Bronchial epithelial cell (primary cell): ENCODE data around the gene TRIM8. TPM values are rescaled to one million over a fixed set of nuclear protein-coding genes. Genes with fewer than 3 reads are reported as not detected.
"Not testable (repeated sequence)": the region's sequence is repeated elsewhere in the genome, so short reads cannot be mapped to it uniquely, and the experiment has no call there.

Experiments used
- DNase-seq: peaks from one replicate; pipeline ENCODE4 v3.0.0-alpha.2; 2010; ENCODE audit warnings: low read depth
- FAIRE-seq: peaks from 2 replicates; lab custom pipeline; 2011; peaks lifted over from hg19 to GRCh38; lab: Jason Lieb, UNC
- H3K27me3 ChIP-seq: 2 replicates; pipeline ENCODE4 v1.5.1; 2011; ENCODE audit warnings: low read length; ENCODE audit not compliant: control insufficient read depth, insufficient read depth
- H3K36me3 ChIP-seq: 2 replicates; pipeline ENCODE4 v1.5.1; 2011; ENCODE audit warnings: low read length; ENCODE audit not compliant: control insufficient read depth, insufficient read depth
- H3K4me3 ChIP-seq: 2 replicates; pipeline ENCODE4 v1.5.1; 2011; ENCODE audit warnings: mild to moderate bottlenecking, low read depth, low read length, control low read depth
- total RNA-seq: library from RNA; depleted of rRNA; stranded (reverse); fragments of >200 nt; gene quantifications from 2 replicates; pipeline ENCODE4 v1.2.1, GENCODE V29; 2014
- TF ChIP-seq, protein P1 (sequence below): IDR thresholded peaks from 2 replicates; pipeline ENCODE4 v1.5.1; 2011; ENCODE audit warnings: mild to moderate bottlenecking, moderate library complexity, low read length, control low read depth, inconsistent platforms; ENCODE audit not compliant: insufficient read depth, severe bottlenecking

Gene TRIM8
- total RNA-seq, 1 donor from 2014 or later: 31.1 TPM

GRCh38 chr10:102657984-102658724 lies 13.9 kb downstream of the TRIM8 start:
- DNase-seq: peak; percentile 63
- H3K4me3 ChIP-seq: no peak overlapping the region
- peaks cover 13% of the 10 kb centered on the region for H3K36me3 ChIP-seq
- no peak for FAIRE-seq
- H3K27me3 ChIP-seq: no peaks in the 10 kb centered on the region
- TF ChIP-seq, protein P1, sequence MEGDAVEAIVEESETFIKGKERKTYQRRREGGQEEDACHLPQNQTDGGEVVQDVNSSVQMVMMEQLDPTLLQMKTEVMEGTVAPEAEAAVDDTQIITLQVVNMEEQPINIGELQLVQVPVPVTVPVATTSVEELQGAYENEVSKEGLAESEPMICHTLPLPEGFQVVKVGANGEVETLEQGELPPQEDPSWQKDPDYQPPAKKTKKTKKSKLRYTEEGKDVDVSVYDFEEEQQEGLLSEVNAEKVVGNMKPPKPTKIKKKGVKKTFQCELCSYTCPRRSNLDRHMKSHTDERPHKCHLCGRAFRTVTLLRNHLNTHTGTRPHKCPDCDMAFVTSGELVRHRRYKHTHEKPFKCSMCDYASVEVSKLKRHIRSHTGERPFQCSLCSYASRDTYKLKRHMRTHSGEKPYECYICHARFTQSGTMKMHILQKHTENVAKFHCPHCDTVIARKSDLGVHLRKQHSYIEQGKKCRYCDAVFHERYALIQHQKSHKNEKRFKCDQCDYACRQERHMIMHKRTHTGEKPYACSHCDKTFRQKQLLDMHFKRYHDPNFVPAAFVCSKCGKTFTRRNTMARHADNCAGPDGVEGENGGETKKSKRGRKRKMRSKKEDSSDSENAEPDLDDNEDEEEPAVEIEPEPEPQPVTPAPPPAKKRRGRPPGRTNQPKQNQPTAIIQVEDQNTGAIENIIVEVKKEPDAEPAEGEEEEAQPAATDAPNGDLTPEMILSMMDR: no peak

DNA sequence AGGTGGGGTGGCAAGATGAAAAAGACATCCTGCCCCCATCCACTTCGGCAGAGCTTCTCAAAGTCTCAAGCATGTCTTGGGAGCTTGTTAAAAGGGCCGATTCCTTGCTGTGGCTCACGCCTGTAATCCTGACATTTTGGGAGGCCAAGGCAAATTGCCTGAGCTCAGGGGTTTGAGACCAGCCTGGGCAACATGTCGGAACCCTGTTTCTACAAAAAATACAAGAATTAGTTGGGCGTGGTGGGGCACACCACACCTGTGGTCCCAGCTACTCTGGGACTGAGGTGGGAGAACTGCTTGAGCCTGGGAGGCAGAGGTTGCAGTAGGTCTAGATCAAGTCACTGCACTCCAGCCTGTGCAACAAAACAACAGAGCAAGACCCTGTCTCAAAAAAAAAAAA lies 14.5 kb downstream of the TRIM8 start:
- DNase-seq (no peak), FAIRE-seq (no peak)
- Histone ChIP-seq H3K27me3 (no peaks in the 10 kb centered on the region), H3K36me3 (peaks cover 7% of the 10 kb centered on the region), H3K4me3 (no peak overlapping the region)
- TF ChIP-seq, protein P1: no peak

- TF ChIP-seq, protein P1: no peak
- FAIRE-seq (no peak), DNase-seq (no peak)
- Histone ChIP-seq H3K4me3 (no peak overlapping the region), H3K27me3 (no peaks in the 10 kb centered on the region), H3K36me3 (peaks cover 3% of the 10 kb centered on the region)
Observed at GRCh38 chr10:102660888-102661657, 16.8 kb downstream of the TRIM8 start.

- no peak for FAIRE-seq
- no peak for DNase-seq
- TF ChIP-seq, protein P1: no peak
- H3K4me3 ChIP-seq: no peak overlapping the region
- H3K36me3 ChIP-seq: no peaks in the 10 kb centered on the region
- H3K27me3 ChIP-seq: no peaks in the 10 kb centered on the region
Observed at GRCh38 chr10:102661658-102662028, 17.4 kb downstream of the TRIM8 start.

DNA sequence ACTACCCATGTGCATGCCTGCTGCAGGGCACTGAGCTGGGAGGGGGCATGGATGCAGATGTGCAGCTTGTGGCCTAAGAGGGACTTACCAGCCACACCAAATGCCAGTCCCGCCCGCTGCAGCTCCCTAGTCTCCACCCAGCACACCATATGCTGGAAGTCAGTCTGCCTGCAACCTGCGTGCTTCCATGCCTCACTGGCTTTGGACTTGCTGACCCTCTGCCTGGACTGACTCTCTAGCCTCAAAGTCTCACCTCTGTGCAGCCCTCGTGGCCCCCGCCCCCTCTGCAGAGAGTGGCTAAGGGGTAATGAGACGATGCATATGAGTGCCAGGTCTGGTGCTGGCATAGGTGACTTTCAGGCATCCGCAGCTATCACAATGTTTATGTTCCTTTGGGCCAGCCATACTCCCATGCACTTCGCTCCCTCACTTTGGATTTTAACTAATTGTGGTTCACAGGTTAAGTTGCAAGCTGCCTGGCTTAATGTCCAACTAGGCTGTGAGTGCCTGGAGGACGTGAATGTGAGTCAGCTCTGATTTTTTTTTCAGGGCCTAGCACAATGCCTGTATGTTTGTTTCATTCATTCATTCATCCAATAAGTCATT lies 21.7 kb downstream of the TRIM8 start:
- peak; percentile 39 for DNase-seq
- FAIRE-seq: no peak
- no peaks in the 10 kb centered on the region for H3K36me3 ChIP-seq
- no peak overlapping the region for H3K4me3 ChIP-seq
- TF ChIP-seq, protein P1: no peak
- no peaks in the 10 kb centered on the region for H3K27me3 ChIP-seq

GRCh38 chr10:102667411-102667810 lies 23.1 kb downstream of the TRIM8 start:
- not testable (repeated sequence) for H3K36me3 ChIP-seq, H3K4me3 ChIP-seq, H3K27me3 ChIP-seq, FAIRE-seq, DNase-seq
